Brain pericyte (primary cell): ENCODE results near the gene PHLDA3.
A peak's percentile ranks its signal among the peaks of the same experiment; 100 is the strongest.

Experiments used
- DNase-seq: peaks from one replicate; pipeline ENCODE4 v3.0.0-alpha.2; 2012; ENCODE audit warnings: low read depth, low spot score

The PHLDA3 gene

DNA sequence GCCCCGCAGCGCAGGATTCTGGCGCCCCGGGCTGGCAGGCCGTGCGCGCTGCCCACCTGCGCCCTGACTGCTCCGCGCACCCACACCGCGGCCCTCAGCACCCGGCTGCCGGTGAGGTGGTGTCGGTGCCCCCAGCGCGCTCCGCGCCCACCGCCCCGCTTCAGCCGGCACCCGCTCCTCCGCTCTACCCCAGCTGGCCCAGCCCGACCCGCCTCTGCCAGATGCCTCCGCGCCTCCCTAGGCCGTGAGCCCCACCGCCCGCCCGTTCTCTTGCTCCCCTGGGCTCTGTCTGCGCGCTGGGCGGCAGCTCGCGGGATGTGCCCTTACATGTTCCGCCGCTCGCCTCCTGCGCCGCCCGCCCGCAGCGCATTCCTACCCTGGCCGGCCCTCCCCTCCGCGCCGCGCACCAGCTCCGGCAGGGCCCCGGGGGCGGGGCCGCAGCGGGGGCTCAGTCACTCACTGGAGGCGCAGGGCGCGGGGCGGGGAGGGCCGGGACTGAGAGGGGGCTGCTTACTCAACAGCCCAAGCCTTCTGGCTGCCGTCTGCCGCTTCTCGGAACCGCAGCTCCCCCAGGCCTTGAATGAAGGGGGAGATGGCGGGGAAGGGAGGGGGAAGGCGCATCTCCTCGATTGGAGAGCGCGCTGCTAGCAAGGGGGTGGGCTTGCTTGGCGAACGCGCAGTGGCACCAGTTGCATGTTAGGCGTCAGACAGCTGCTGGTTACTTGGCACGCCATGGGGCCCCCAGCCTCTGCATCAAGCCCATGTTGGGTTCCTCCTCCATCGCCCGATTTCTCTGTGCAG lies at the start of gene PHLDA3:
TSS of gene PHLDA3 (minus strand) at position 345 of the 801 bp plus-strand sequence. CDS start 402 bp downstream, outside the sequence.
- peak; percentile 71 for DNase-seq

- DNase-seq, result no peak
These were observed 49.1 kb upstream of the PHLDA3 start for GRCh38 chr1:201518071-201518470.

DNA sequence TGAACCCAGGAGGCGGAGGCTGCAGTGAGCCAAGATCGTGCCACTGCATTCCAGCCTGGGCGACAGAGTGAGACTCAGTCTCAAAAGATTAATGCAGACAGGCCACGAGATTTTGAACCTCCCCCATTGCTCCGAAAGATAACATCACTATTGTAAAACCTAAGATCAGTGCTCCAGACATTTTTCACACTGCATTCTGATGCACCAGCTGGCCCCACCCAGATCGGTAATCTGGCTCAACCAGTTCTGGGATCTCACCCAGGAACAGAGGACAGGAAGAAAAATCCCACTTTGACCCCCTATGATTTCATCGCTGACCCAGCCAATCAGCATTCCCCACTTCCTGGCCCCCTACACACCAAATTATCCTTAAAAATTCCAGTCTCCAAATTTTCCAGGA lies 48.6 kb upstream of the PHLDA3 start:
- DNase-seq, result no peak

DNA sequence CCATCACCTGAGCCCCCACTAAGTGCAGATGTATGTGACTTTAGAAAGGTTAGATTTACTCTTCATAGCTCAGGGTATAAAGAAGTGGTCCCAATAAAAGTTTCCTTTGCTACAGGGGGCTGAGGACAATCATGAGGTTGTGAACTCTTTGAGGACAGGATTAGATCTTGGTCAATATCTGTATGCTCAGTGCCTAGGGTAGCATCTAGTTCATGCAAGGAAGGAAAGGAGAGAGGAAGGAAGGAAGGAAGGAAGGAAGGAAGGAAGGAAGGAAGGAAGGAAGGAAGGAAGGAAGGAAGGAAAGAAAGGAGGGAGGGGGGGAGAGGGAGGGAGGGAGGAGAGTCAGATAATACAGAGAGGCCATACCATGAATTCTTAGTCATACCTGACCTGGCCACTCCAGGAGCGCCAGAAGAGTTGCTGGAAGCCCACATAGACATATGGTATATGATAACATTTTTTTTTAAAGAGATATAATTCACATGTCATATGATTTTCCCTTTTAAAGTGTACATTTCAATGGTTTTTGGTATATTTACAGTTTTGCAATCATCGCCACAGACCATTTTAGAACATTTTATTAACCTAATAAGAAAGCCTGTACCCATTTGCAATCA lies 47.6 kb upstream of the PHLDA3 start:
- DNase-seq, result no peak

DNA sequence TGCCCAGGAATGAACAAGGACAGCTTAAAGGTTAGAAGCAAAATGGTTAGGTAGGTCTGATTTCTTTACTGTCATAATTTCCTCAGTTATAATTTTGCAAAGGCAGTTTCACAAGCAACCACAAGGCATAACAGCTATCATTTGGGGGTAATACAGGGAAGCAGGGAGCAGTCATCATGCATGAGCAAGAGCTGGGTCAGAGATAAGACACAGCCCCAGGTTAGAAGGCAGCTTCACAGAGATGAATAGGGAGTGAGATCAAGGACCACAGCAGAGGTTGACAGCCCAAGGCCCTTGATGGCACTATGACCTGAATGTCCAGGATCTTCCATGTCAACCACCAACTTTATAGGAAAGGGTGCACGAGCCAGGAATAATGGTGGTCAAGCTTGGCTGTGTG lies 46.9 kb upstream of the PHLDA3 start:
- DNase-seq, result no peak

- no peak for DNase-seq
These were observed 46.2 kb upstream of the PHLDA3 start for GRCh38 chr1:201515062-201515750.

GRCh38 chr1:201514466-201514865 lies 45.5 kb upstream of the PHLDA3 start:
- DNase-seq, result no peak

GRCh38 chr1:201513498-201514243 lies 44.7 kb upstream of the PHLDA3 start:
- no peak for DNase-seq

DNA sequence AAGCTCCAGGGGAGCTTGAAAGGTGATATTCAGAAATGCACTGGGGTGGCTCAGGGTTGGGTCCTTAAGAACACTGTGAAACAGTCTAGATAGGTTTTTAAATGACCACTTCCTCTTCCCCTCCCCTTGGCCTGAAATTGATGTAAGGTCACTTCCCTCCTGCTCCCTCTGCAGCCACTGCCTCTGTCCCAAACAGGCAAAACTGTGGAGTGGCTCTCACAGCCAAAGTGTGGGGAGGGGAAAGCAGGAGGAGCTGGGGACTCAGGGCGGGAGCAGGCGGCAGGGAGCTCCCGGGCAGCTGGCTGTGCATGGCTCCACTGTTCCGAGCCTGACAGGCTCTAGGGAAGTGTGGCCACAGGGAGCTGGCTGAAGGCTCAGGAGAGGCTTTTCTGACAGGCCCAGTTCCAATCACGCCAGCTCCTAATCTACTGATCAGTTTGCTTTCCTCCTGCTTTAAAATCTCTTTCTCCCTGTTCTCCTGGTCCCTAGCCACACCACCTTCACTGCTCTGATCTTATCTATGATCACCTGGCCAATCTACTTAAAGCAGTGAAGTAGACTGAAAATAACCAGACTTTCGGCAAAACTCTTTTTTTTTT lies 43.1 kb upstream of the PHLDA3 start:
- DNase-seq, result no peak

DNA sequence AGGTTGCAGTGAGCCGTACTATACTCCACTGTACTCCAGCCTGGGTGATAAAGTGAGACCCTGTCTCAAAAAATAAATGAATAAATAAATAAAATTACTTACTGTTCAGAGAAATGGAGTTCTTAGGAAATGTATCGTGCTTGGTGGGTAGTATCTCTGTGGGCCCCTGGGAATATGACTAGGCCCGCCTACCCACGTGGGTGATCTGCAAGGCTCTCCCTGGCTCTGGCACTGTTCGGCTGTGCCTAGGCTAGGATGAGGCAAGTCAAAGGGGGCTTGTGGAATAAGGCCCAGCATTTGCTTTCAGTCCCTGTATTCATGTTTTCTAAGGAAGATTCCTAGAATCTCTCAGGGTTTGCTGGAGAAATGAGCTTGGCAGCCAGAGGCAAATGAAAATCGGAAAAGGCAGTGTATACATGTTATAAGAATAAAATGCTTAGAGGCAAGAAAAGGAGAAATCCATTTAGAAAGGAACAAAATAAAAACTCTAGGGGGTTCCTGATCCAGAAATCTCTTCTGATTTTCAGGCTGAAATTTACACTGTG lies 42.5 kb upstream of the PHLDA3 start:
- no peak for DNase-seq

DNA sequence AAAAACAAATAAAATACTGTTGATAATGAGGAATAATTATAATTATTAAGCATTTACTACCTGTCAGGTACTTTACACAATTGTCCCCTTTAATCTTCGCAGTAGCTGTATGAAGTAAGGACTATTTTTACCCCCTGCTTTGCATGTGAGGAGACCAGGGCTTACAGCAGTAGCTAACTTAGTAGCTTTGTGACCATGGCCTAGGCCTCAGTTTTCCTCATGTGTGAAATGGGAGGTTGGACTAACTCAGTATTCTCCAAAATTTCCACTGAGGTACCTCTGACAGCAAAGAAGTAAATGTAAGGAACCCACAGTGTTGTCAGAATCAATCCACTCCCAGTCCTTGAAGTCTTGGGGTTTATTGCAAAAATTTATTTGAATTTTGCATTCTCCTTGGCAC lies 41.7 kb upstream of the PHLDA3 start:
- no peak for DNase-seq

GRCh38 chr1:201509601-201510374 lies 40.8 kb upstream of the PHLDA3 start:
- no peak for DNase-seq

GRCh38 chr1:201508809-201509208 lies 39.8 kb upstream of the PHLDA3 start:
- DNase-seq, result no peak

GRCh38 chr1:201507360-201507675 lies 38.3 kb upstream of the PHLDA3 start:
- DNase-seq, result no peak

DNA sequence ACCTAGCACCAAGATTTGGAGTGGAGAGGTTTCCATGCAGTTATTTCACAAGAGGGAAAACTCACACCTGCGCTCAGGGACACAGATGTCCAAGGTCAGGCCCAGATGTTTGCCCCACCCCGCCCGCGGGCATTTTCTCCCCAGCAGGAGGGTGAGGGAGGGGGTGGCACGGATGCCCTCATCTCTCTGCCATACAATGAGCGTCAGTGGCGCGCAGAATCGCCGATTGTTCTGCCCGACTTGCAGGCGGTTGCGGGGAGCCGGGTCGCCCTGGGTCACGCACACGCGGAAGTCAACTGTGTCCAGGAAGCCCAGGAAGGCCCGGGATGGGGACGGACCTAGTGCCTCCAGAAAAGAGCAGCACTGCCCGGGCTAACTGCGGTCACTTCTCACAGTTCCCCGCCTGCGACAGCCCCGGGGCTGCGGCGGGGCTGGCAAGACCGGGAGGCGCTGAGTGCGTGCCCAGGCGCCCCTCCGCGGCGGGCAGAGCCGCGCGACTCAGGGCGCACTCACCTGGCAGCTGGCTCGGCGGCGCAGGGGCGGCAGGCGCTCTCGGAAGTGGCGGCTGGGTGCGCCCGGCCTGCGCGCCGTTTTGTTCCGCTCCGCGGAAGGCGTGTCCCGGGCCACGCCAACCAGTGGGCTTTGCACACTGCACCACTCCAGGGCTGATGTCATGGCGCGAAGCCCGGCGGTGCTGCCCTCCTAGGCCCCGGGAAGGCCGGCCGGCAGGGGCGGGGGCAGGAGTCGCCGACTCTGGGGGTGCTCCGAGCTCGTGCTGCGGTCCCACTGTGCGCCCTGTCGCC lies 37.8 kb upstream of the PHLDA3 start, which contains the start of gene CSRP1:
TSS of gene CSRP1 (minus strand) at position 567 of the 803 bp plus-strand sequence. CDS start 10,820 bp downstream, outside the sequence.
- no peak for DNase-seq

GRCh38 chr1:201506092-201506491 lies 37.1 kb upstream of the PHLDA3 start:
- DNase-seq, result no peak

GRCh38 chr1:201505503-201505890 lies 36.5 kb upstream of the PHLDA3 start:
- DNase-seq, result no peak

DNA sequence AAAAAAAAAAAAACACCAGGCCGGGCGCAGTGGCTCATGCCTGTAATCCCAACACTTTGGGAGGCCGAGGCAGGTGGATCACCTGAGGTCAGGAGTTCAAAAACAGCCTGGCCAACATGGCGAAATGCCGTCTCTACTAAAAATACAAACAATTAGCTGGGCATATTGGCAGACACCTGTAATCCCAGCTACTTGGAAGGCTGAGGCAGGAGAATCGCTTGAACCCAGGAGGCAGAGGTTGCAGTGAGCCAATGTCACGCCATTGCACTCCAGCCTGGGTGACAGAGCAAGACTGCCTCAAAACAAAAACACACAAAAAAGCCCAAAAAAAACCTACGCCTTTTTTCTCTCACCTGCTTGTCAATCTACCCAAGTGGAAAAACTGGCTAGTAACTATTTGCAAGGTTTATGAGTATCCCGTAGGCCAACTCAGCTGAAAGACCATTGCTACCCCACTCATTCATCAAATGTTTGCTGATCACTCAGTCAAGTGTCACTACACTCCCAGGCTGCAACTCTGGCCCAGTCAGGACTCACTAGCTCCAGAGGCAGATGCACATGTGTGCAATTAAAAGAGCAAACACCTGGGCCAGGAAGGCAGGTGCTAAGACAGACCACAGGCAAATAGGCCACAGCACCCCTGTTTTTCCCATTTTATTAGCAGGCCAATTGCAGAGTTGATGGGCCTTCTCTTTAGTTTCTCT lies 36.0 kb upstream of the PHLDA3 start:
- DNase-seq, result no peak

- no peak for DNase-seq
These were observed 35.2 kb upstream of the PHLDA3 start for GRCh38 chr1:201504179-201504631.
